Measurements from ENCODE around the gene CD244.
"Not testable (repeated sequence)": the region's sequence is repeated elsewhere in the genome, so short reads cannot be mapped to it uniquely, and the experiment has no call there.

The CD244 gene

GRCh38 chr1:160789051-160789701 lies 73.5 kb downstream of the CD244 start:
- DNase-seq (ENCODE audit: extremely low read depth in 1 of 2, low read depth in 1 of 2): no peak

- DNase-seq (ENCODE audit: extremely low read depth in 1 of 2, low read depth in 1 of 2): not testable (repeated sequence)
These were observed 79.5 kb downstream of the CD244 start for GRCh38 chr1:160782988-160783765.

GRCh38 chr1:160781914-160782689 lies 80.6 kb downstream of the CD244 start:
- DNase-seq (ENCODE audit: extremely low read depth in 1 of 2, low read depth in 1 of 2): no peak

GRCh38 chr1:160781186-160781766 lies 81.4 kb downstream of the CD244 start:
- no peak for DNase-seq (ENCODE audit: extremely low read depth in 1 of 2, low read depth in 1 of 2)

- no peak for DNase-seq (ENCODE audit: extremely low read depth in 1 of 2, low read depth in 1 of 2)
These were observed 82.3 kb downstream of the CD244 start for GRCh38 chr1:160780398-160780755.
